GM18511 (cell line): ENCODE data around the gene SF3A1.

Experiments
- ATAC-seq: cut with Tn5 transposase; IDR thresholded peaks from one replicate; pipeline ENCODE4 v1.9.1; 2021; ENCODE audit warnings: mild to moderate bottlenecking, moderate library complexity; ENCODE audit not compliant: unreplicated experiment

The SF3A1 gene

DNA sequence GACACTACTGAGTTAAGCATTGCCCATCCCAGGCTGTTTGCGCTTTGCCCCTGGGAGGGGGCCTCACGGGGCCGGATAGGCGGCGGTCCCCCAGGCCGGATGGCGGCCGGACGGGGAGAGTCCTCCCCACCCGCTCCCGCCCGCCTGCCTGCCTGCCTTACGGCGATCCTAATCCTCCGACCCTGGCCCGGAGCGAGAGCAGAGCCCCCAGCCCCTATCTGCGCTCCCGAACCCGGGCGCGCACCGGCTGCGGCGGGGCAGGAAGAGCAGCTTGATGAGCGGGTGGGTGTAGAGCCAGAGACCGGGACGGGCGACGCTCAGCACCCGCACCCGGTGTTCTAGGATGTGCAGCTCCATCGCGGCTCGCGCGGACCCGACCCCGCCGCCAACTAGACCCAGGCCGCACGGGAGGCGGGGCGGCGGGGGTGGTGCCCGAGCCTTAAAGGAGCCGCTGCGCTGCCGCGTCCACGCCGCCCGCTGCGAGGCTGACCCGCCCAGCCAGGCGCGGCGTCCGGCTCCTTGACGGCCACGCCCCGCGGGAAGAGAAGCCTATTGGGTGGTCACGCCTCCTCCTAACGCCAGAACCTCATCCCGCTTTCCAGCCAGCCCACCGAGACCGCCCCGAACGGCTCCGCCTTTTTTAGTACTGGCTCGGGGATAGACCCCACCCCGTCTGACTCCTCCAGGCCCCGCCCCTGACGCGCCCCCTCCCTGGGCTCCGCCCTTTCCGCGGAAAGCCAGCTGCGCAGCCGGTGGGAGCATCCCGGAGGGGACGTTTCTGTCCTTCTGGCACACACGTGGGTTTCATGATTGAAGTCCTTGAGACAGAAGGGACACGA is 67.3 kb downstream of the SF3A1 start, which contains the start of gene CASTOR1:
Gene CASTOR1, minus strand, starts transcription at position 365 of the 839 bp plus-strand sequence. Its CDS starts 8 bp downstream, at position 357.
- ATAC-seq, result peak; percentile 53

DNA sequence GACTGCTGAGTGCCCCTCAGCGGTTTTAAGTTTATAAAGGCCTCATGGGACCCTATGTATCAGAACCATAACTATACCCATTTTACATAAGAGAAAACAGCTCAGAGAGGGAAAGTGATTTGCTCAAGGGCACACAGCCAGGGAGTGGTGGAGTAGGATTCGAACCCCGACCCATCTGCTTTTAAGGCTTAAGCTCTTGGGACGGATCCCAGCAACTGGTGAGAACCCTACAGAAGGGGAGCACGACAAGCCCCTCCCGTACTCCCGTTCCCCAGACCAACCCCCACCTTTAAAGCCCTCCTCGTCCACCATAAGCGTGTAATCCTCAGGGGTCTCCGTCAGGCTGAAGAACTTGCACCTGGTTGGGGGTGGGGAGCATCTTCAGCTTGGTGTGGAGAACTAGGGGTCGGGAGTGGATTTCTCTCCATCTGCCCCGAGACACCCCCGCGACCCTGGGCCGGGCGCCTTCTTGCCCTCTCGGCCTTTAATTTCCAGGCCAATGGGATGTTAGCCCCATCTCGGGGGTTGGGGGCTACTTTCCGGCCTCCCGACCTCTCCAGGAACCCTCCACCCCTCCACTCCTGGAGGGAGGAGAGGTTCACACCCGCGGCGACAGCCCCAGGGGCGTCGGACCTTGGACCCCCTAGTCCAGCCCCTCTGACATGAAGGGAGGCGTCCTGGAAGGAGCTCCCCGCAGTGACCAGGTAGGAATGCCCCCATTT is 68.1 kb downstream of the SF3A1 start:
- no peak for ATAC-seq

DNA sequence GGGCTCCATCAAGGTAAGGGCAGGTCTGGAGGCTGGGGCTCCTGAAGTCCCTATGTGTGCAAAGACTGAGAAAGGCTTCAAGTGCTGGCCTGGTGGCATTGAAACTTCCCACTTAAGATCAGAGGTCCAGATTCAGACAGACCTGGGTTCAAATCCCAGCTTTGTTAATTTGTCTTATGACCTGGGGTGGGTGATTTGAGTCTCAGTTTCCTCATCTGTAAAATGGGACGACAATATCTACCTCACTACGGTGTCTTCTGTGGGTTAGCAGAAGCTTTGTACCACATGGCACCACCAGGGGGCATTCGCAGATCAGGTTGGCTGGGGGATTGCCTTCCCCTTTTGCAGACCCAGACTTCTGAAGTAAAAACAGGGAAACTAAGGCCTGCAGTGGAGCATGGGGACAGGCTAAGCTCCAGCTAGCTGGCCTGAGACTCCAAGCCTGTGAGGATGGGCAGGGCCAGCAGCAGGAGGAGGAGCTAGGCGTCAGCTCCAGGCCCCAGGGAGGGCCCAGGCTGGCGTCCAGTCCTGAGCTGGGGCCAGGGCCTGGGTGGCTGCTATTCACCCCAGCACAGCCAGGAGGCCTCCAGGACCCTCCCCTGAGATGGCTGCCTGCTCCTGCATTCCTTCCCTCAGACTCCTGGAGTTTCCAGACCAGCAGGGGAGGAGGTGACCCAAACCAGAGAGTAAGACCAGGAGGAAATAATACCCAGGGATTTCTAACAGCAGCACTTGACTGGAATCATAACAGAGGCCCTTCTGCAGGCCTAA is 68.9 kb downstream of the SF3A1 start:
- ATAC-seq, result no peak

DNA sequence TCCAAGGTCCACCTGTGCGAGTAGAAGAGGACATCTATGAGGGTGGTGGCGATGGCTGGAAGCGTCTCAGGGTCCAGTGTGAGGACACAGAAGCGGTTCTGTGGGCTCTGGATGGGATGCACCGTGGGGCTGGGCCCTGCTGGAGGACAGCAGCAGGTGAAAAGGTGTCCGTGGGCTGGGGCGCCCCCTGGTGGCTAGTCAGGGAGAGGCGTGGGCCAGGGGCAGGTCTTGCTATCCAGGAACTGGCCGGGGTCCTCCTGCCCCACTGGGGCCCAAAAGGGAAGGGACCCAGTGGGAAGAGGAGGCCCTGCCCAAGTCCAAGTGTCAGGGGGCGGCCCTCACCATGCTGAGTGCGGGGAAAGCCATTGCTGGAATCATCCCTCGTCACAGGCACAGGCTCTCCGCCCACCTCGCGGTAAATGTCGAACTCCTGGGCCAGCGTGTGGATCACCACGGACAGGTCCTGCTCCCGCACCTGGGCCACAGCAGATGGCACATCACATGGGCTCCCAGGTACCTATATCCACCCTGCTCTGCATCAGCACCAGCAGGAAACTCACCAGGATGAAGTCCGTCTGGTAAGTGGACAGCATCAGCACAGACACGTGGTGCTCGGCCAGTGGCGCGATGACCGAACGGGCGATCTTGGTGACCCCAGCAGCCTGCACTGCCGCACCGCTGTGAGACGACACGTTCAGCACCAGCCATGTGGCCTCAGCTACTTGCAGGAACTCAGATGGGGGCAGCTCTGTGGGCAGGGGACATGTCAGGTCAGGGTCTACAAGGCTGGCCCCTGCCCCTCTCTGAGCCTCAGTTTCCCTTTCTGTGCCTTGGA is 69.7 kb downstream of the SF3A1 start:
- ATAC-seq, result no peak

DNA sequence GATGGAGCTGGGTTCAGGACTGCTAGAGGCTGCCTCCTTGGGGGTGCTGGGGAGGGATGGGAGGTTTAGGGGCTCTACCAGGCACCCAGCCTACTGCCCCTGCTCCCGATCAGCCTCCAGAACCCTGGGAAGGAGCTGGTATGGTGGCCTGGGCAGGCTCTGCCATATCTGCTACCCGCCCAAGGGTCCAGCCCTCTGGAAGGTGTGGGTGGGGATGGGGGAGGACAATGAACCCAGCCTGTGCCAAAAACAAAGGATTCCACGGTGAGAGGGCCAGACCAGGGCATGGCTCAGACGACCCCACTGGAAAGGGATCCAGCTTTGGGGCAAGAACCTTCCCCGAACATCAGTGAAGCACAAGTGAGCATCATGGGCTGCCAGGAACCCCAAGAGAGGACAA is 70.4 kb downstream of the SF3A1 start:
- no peak for ATAC-seq

DNA sequence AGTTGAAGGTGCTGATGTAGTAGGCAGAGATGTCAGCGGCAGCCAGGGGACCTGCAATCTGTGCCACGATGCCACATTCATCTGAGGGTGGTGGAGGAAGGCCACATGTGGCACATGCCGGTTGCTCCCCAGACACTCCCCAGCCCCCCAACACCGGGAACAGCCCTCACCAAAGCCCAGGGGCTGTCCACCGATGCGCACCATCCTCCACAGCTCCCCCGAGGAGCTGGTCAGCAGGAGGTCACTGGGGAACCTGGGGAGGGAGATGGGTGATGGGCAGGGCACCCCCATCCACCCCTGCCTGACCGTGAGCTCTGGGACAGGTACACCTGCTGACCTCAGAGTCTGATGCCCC is 70.9 kb downstream of the SF3A1 start:
- ATAC-seq, result no peak

DNA sequence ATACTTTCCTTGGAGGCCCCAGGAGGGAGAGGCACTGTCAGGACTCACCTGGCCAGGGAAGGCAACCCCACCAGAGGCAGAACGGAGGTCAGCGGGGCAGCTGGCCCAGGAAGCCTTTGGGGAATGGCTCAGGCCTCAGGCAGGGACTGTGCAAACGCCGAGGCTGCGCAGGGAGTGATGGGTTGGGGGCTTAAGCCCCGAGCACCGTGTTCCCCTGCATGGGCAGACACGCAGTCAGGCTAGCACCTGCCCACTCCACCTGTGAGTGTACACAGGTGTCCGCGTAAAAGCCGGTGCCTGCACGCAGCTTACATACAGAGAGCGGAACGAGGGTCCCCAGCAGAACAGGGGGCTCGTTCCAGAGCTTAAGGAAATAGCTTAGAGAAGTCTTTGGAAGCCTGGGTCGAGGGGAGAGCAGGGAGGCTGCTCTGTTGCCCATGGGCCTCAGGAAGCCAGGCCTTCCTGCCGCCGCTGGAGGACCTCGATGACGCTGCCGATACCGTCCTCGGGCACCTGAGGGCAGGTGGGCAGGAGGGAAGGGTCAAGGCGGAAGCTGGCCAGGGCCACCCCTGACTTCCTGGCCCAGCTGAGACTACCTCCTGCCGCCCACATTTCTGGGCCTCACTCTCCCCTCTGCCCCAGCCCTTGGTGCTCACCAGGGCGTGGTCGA is 71.4 kb downstream of the SF3A1 start:
- no peak for ATAC-seq

DNA sequence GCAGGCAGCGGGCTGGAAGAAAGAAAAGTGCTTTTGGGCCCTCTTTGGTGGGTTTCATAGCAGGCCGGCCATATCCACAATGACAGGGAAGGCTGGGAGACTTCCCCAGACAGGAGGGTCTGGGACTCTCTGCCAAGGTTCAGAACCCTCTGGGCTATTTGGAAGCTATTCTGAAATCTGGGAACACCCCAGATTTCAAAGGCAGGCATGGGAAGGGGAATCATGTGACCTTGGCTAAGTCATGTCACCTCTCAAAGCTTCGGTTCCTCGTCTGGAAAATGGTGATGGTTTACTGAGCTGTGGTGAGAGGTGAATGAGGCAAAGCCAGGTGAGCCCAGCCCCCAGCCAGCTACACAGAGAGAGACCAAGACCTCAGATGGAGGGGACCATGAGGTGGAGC is 72.0 kb downstream of the SF3A1 start:
- no peak for ATAC-seq

DNA sequence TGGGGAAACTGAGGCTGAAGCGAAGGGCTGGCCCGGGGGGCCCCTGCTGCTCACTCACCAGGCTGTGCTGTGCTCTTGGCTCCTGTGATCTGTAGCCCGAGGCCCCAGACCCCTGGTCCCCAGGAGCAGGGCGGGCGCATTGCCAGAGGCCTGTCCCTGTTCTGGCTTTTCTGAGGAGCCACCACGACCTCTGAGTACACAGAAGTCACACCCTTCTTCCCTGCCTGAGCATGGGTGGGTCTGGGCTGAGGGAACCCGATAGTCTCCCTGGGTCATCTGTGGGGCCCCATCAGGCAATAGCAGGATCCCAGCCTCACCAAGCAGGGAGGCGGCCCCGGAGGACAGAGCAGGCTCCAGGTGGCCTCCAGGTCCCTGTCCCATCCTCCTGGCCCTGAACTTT is 72.5 kb downstream of the SF3A1 start:
- no peak for ATAC-seq

DNA sequence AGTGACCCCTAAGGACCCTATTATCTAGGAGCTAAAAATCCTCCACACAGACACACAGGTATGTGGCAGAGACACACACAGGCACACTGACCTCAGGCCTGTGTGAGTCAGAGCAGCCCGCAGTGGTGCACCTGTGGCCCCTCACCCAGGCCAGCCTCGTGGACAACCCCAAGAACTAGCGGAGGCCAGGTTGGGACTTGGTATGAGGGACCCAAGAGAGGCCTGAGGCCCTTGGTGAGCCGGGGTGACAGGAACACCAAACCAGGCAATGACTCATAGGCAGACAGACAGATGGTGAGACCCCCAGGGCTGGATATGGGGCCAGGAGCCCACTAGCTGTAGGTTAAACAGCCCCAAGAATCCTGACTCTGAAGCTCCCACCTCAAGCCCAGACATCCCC is 73.4 kb downstream of the SF3A1 start:
- ATAC-seq, result no peak

DNA sequence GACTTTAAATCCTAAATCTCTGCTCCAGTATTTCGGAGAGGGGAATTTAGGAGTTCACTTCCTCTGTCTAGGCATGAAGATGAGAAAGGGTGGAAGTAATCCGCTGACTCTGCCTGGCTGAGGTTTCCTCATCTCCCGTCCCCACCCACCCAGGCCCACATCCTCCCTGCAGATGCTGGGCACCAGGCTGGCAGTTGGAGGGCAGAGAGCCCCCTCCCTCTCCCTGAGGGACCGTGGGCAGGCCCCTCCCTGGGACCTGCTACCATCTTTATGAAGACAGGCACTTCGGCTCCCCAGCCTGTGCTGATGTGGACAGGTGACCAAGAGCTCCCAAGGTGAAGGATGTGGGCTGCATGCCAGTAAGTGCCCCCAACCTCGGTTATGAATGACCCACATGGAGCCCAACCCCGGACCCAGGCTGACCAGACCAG is 74.1 kb downstream of the SF3A1 start:
- ATAC-seq, result no peak
